Endothelial cell of umbilical vein (primary cell): Measurements from ENCODE around the gene UBE2M.
"Not testable (repeated sequence)": the region's sequence is repeated elsewhere in the genome, so short reads cannot be mapped to it uniquely, and the experiment has no call there.

Experiments
- EZH2 ChIP-seq: IDR thresholded peaks from 2 replicates; pipeline ENCODE4 v1.6.1; 2012; ENCODE audit warnings: borderline replicate concordance, low read depth, mild to moderate bottlenecking, moderate library complexity, low read length, inconsistent platforms; ENCODE audit not compliant: severe bottlenecking
- FOS ChIP-seq: IDR thresholded peaks from 2 replicates; pipeline ENCODE4 v1.6.1; 2011; ENCODE audit warnings: mild to moderate bottlenecking, low read length, moderate library complexity, borderline replicate concordance; ENCODE audit not compliant: insufficient read depth
- POLR2A ChIP-seq: IDR thresholded peaks from 2 replicates; pipeline ENCODE4 v1.6.1; 2012; ENCODE audit warnings: low read depth, mild to moderate bottlenecking, control low read depth, low read length
- TF ChIP-seq, protein P1 (sequence below), 2 donors: IDR thresholded peaks; 1 replicate in 1 of 2; 2 replicates in 1 of 2; pipeline ENCODE4 v1.5.1; 2011; ENCODE audit warnings: low read length in 2 of 2, mild to moderate bottlenecking in 2 of 2, moderate library complexity in 2 of 2, control low read depth in 1 of 2, inconsistent platforms in 1 of 2, low read depth in 1 of 2; ENCODE audit not compliant: insufficient read depth in 1 of 2; ENCODE audit errors: extremely low read depth in 1 of 2

DNA sequence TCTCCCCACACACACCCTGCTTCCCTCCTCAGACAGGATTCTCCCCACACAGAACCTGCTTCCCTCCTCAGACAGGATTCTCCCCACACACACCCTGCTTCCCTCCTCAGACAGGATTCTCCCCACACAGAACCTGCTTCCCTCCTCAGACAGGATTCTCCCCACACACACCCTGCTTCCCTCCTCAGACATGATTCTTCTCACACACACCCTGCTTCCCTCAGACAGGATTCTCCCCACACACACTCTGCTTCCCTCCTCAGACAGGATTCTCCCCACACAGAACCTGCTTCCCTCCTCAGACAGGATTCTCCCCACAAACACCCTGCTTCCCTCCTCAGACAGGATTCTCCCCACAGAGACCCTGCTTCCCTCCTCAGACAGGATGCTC is 19.2 kb downstream of the UBE2M start:
- TF ChIP-seq, protein P1, sequence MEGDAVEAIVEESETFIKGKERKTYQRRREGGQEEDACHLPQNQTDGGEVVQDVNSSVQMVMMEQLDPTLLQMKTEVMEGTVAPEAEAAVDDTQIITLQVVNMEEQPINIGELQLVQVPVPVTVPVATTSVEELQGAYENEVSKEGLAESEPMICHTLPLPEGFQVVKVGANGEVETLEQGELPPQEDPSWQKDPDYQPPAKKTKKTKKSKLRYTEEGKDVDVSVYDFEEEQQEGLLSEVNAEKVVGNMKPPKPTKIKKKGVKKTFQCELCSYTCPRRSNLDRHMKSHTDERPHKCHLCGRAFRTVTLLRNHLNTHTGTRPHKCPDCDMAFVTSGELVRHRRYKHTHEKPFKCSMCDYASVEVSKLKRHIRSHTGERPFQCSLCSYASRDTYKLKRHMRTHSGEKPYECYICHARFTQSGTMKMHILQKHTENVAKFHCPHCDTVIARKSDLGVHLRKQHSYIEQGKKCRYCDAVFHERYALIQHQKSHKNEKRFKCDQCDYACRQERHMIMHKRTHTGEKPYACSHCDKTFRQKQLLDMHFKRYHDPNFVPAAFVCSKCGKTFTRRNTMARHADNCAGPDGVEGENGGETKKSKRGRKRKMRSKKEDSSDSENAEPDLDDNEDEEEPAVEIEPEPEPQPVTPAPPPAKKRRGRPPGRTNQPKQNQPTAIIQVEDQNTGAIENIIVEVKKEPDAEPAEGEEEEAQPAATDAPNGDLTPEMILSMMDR (IDR thresholded peaks at IDR 0.05; ENCODE audit: extremely low read depth in 1 of 2, insufficient read depth in 1 of 2, low read depth in 1 of 2, low read length in 2 of 2) = not testable (repeated sequence)
- TF ChIP-seq POLR2A, FOS, EZH2: not testable (repeated sequence)
